Loucy (cell line): Measurements from ENCODE around the gene GNPTG.

ENCODE experiments used
- H2AFZ ChIP-seq: fragments of 200-600 bp; sonication (generic); 2 replicates; pipeline ENCODE4 v1.6.0; 2016; ENCODE audit warnings: antibody characterized with exemption, mild to moderate bottlenecking, low read length, moderate library complexity
- H3F3A ChIP-seq: fragments of 200-600 bp; 2 replicates; pipeline ENCODE4 v1.6.0; 2016; ENCODE audit warnings: antibody characterized with exemption, low read depth, mild to moderate bottlenecking
- H3K27me3 ChIP-seq: fragments of 200-600 bp; sonication (generic); 2 replicates; pipeline ENCODE4 v1.6.1; 2014; ENCODE audit warnings: low read length, mild to moderate bottlenecking; ENCODE audit not compliant: insufficient read depth, poor library complexity, severe bottlenecking
- H3K36me3 ChIP-seq: fragments of 200-600 bp; sonication (generic); 2 replicates; pipeline ENCODE4 v1.6.1; 2016; ENCODE audit warnings: low read length; ENCODE audit not compliant: insufficient read depth
- H3K4me1 ChIP-seq: fragments of 200-600 bp; sonication (generic); 2 replicates; pipeline ENCODE4 v1.5.1; 2014; ENCODE audit warnings: low read length, mild to moderate bottlenecking; ENCODE audit not compliant: insufficient read depth, poor library complexity, severe bottlenecking
- H3K4me2 ChIP-seq: fragments of 200-600 bp; sonication (generic); 2 replicates; pipeline ENCODE4 v1.6.0; 2014; ENCODE audit warnings: antibody characterized with exemption, low read length, low read depth, mild to moderate bottlenecking; ENCODE audit not compliant: poor library complexity, severe bottlenecking
- H3K4me3 ChIP-seq: fragments of 200-600 bp; sonication (generic); 2 replicates; pipeline ENCODE4 v1.5.1; 2014; ENCODE audit warnings: low read length, mild to moderate bottlenecking, mixed read lengths; ENCODE audit not compliant: poor library complexity, severe bottlenecking
- H3K79me2 ChIP-seq: fragments of 200-600 bp; sonication (generic); 2 replicates; pipeline ENCODE4 v1.6.1; 2014; ENCODE audit warnings: low read length; ENCODE audit not compliant: insufficient read depth
- H3K9ac ChIP-seq: fragments of 200-600 bp; sonication (generic); 2 replicates; pipeline ENCODE4 v1.6.0; 2014; ENCODE audit warnings: mild to moderate bottlenecking, low read depth, low read length, moderate library complexity; ENCODE audit not compliant: poor library complexity, severe bottlenecking
- H3K9me2 ChIP-seq: fragments of 200-600 bp; sonication (generic); replicated peaks from 2 replicates; pipeline ENCODE4 v1.6.1; 2016; ENCODE audit warnings: low read depth, low read length, mixed read lengths
- H3K9me3 ChIP-seq: fragments of 200-600 bp; sonication (generic); 2 replicates; pipeline ENCODE4 v1.6.1; 2014; ENCODE audit warnings: mild to moderate bottlenecking, antibody characterized with exemption, low read length, low read depth; ENCODE audit not compliant: insufficient read depth
- H4K20me1 ChIP-seq: fragments of 200-600 bp; sonication (generic); 2 replicates; pipeline ENCODE4 v1.6.0; 2014; ENCODE audit warnings: antibody characterized with exemption, low read length, mild to moderate bottlenecking; ENCODE audit not compliant: insufficient read depth, poor library complexity, severe bottlenecking
- EZH2phosphoT487 ChIP-seq: fragments of 200-600 bp; IDR thresholded peaks from 2 replicates; pipeline ENCODE4 v1.6.1; 2018; ENCODE audit warnings: antibody characterized with exemption, mild to moderate bottlenecking, moderate library complexity, borderline replicate concordance
- TF ChIP-seq, protein P1 (sequence below): fragments of 200-600 bp; sonication (generic); conservative IDR thresholded peaks from 2 replicates; pipeline ENCODE4 v1.5.1; 2014; ENCODE audit warnings: mild to moderate bottlenecking, antibody characterized with exemption, low read length

Gene GNPTG

DNA sequence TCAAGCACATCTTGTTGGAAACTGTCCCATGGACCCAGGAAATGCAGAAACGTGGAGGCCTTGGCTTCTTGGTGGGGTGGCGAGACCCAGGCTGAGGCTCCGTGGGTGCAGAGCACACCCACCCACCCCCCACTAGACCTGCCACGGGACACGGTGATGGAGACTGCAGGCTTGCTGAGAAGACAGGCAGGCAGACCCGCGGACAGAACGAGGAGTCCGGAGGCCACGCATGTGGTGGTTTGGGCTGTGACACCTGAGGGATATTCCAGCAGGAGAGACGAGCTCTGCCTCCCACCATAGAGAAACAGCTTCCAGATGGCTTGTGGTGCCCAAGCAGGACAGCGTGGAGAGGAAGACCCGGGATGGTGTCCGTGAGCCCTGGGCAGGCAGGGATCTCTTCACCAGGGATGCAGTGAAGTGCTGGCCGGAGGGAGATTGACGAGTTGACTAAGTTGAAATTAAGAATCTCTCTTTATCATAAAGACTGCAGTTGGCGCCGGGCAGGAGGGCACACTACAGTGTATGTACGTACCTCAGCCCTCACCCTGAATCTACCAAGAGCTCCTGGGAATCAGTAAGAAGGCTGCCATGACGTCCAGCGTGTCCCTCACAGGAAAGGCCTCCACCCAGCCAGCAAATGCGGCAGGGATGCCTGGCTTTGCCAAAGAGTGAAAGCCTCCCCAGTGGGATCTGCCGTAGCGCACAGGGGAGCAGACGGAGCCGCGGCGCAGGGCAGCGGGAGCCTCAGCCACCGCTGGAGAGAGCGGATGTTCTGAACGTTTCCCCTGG, 34.1 kb upstream of the GNPTG start:
- no peaks in the 10 kb centered on the region for H3F3A ChIP-seq
- no peak overlapping the region for H3K4me2 ChIP-seq
- H3K36me3 ChIP-seq = peaks cover 45% of the 10 kb centered on the region; the same call in 1 of the 2 replicates
- H3K9me2 ChIP-seq = no peaks in the 10 kb centered on the region
- H3K27me3 ChIP-seq = no peaks in the 10 kb centered on the region
- peaks cover 26% of the 10 kb centered on the region for H3K79me2 ChIP-seq
- TF ChIP-seq, protein P1, sequence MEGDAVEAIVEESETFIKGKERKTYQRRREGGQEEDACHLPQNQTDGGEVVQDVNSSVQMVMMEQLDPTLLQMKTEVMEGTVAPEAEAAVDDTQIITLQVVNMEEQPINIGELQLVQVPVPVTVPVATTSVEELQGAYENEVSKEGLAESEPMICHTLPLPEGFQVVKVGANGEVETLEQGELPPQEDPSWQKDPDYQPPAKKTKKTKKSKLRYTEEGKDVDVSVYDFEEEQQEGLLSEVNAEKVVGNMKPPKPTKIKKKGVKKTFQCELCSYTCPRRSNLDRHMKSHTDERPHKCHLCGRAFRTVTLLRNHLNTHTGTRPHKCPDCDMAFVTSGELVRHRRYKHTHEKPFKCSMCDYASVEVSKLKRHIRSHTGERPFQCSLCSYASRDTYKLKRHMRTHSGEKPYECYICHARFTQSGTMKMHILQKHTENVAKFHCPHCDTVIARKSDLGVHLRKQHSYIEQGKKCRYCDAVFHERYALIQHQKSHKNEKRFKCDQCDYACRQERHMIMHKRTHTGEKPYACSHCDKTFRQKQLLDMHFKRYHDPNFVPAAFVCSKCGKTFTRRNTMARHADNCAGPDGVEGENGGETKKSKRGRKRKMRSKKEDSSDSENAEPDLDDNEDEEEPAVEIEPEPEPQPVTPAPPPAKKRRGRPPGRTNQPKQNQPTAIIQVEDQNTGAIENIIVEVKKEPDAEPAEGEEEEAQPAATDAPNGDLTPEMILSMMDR = no peak
- no peak for TF ChIP-seq EZH2phosphoT487
- no peak overlapping the region for H3K9ac ChIP-seq
- H3K4me1 ChIP-seq = no peaks in the 10 kb centered on the region
- no peaks in the 10 kb centered on the region for H3K9me3 ChIP-seq
- H3K4me3 ChIP-seq = no peak overlapping the region
- no peak overlapping the region for H2AFZ ChIP-seq
- H4K20me1 ChIP-seq = peaks cover 25% of the 10 kb centered on the region

DNA sequence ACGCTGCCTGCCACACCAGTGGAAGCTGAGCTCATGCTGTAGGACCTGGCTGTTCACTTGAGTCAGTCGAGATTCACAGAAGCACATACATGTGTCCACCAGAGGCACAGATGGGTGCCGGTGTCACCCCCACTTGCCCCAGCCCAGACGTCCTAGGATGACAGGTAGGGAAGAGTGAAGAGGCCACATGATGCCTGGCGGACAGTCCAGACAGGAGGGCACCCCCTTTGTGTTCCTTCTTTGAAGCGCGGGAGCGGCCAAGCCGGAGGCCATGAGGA, 33.5 kb upstream of the GNPTG start:
- H3K79me2 ChIP-seq = peaks cover 21% of the 10 kb centered on the region; the same call in 1 of the 2 replicates
- peaks cover 45% of the 10 kb centered on the region; the same call in 1 of the 2 replicates for H3K36me3 ChIP-seq

DNA sequence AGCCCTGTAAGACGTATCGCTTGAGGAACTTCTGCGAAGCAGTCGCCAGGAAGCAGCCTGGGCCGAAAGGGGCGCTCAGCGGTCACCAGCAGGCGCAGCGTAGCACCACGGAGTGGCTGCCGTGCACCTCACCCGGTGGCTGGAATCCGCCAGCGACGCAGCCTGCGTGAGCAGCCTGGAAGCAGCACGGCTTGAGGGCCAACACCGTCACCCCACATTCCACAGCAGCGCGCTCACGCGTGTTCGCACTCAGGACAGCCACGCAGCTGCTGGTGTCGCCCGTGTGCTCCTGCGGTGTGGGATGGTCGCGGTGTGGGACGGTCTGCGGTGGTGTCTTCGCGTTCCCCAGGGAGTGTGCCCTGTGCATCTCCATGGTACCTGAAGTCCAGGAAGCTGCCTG, 32.7 kb upstream of the GNPTG start:
- H3K9me2 ChIP-seq = no peaks in the 10 kb centered on the region
- peaks cover 12% of the 10 kb centered on the region; the same call in 1 of the 2 replicates for H3K79me2 ChIP-seq
- H3K4me2 ChIP-seq = no peak overlapping the region
- H3K4me3 ChIP-seq = no peak overlapping the region
- H3K27me3 ChIP-seq = no peaks in the 10 kb centered on the region
- H3F3A ChIP-seq = no peaks in the 10 kb centered on the region
- peaks cover 45% of the 10 kb centered on the region; the same call in 1 of the 2 replicates for H3K36me3 ChIP-seq
- no peak overlapping the region for H3K9ac ChIP-seq
- no peaks in the 10 kb centered on the region for H3K9me3 ChIP-seq
- no peaks in the 10 kb centered on the region for H3K4me1 ChIP-seq
- peaks cover 12% of the 10 kb centered on the region for H4K20me1 ChIP-seq
- TF ChIP-seq, protein P1 = no peak
- no peak for TF ChIP-seq EZH2phosphoT487
- H2AFZ ChIP-seq = no peak overlapping the region

More for the DNA sequence above, 33.5 kb upstream of the GNPTG start:
- Histone ChIP-seq H3F3A (no peaks in the 10 kb centered on the region), H3K4me1 (no peaks in the 10 kb centered on the region), H2AFZ (no peak overlapping the region), H3K27me3 (no peaks in the 10 kb centered on the region), H3K9ac (no peak overlapping the region), H3K4me2 (no peak overlapping the region), H3K9me2 (no peaks in the 10 kb centered on the region), H4K20me1 (peaks cover 20% of the 10 kb centered on the region), H3K4me3 (no peak overlapping the region), H3K9me3 (no peaks in the 10 kb centered on the region)
- TF ChIP-seq, protein P1 = no peak
- no peak for TF ChIP-seq EZH2phosphoT487
